GM21381 (cell line): ENCODE results near the gene MGAT4D.
"Not testable (repeated sequence)": the region's sequence is repeated elsewhere in the genome, so short reads cannot be mapped to it uniquely, and the experiment has no call there.

Experiments
- ATAC-seq: cut with Tn5 transposase; IDR thresholded peaks from one replicate; pipeline ENCODE4 v1.9.1; 2021; ENCODE audit warnings: mild to moderate bottlenecking, moderate library complexity; ENCODE audit not compliant: unreplicated experiment

Gene MGAT4D

GRCh38 chr4:140497747-140498636, at the start of gene MGAT4D:
MGAT4D (minus strand) TSS chr4:140498293; CDS start chr4:140498222, 71 bp downstream.
- ATAC-seq = no peak

- no peak for ATAC-seq
These were observed 35.9 kb upstream of the MGAT4D start for GRCh38 chr4:140533951-140534480.

GRCh38 chr4:140529434-140529833, 31.3 kb upstream of the MGAT4D start:
- ATAC-seq = no peak

- peak; percentile 100 for ATAC-seq
These were observed 26.0 kb upstream of the MGAT4D start, which contains the start of gene ELMOD2 for GRCh38 chr4:140523857-140524742. ELMOD2 (plus strand) TSS chr4:140524168; CDS start chr4:140525429, 1,261 bp downstream.

- ATAC-seq = peak; percentile 4
These were observed 25.3 kb upstream of the MGAT4D start for GRCh38 chr4:140523370-140523856.

- ATAC-seq = no peak
These were observed 17.3 kb upstream of the MGAT4D start for GRCh38 chr4:140515423-140515822.

GRCh38 chr4:140513765-140514164, 15.7 kb upstream of the MGAT4D start:
- not testable (repeated sequence) for ATAC-seq

GRCh38 chr4:140504261-140504660, 6.2 kb upstream of the MGAT4D start:
- ATAC-seq = no peak

- ATAC-seq = no peak
These were observed 1.3 kb upstream of the MGAT4D start for GRCh38 chr4:140499391-140499790.

- ATAC-seq = no peak
These were observed 717 bp downstream of the MGAT4D start for GRCh38 chr4:140497405-140497746.

GRCh38 chr4:140485939-140486338, 12.2 kb downstream of the MGAT4D start:
- ATAC-seq = no peak

GRCh38 chr4:140483445-140483844, 14.6 kb downstream of the MGAT4D start:
- no peak for ATAC-seq

- ATAC-seq = no peak
These were observed 25.9 kb downstream of the MGAT4D start for GRCh38 chr4:140472156-140472555.

- ATAC-seq = no peak
These were observed 28.0 kb downstream of the MGAT4D start for GRCh38 chr4:140469791-140470733.

- no peak for ATAC-seq
These were observed 31.9 kb downstream of the MGAT4D start for GRCh38 chr4:140466146-140466545.

GRCh38 chr4:140463614-140464013, 34.5 kb downstream of the MGAT4D start:
- ATAC-seq = no peak

- ATAC-seq = no peak
These were observed 34.9 kb downstream of the MGAT4D start for GRCh38 chr4:140463182-140463581.

- no peak for ATAC-seq
These were observed 47.7 kb downstream of the MGAT4D start for GRCh38 chr4:140450352-140450751.

GRCh38 chr4:140448830-140449229, 49.3 kb downstream of the MGAT4D start:
- no peak for ATAC-seq

GRCh38 chr4:140448162-140448561, 49.9 kb downstream of the MGAT4D start:
- ATAC-seq = no peak
